Endothelial cell (in vitro differentiated cells): ENCODE results near the gene PTPRE. TPM values are rescaled to one million over a fixed set of nuclear protein-coding genes. Genes with fewer than 3 reads are reported as not detected.

ENCODE experiments used
- DNase-seq: peaks from one replicate; pipeline ENCODE4 v3.0.0; 2021; ENCODE audit warnings: low spot score
- H3K27ac Mint-ChIP-seq: one replicate; pipeline ENCODE4 v1.8.0; 2021; ENCODE audit warnings: mixed read lengths, inconsistent platforms; ENCODE audit not compliant: unreplicated experiment
- H3K27me3 Mint-ChIP-seq: one replicate; pipeline ENCODE4 v1.8.0; 2021; ENCODE audit warnings: mild to moderate bottlenecking, moderate library complexity, mixed read lengths, inconsistent platforms; ENCODE audit not compliant: unreplicated experiment
- H3K36me3 Mint-ChIP-seq: one replicate; pipeline ENCODE4 v1.8.0; 2021; ENCODE audit warnings: mild to moderate bottlenecking, low read depth, mixed read lengths, inconsistent platforms; ENCODE audit not compliant: unreplicated experiment
- H3K4me1 Mint-ChIP-seq: one replicate; pipeline ENCODE4 v1.8.0; 2021; ENCODE audit warnings: mild to moderate bottlenecking, mixed read lengths, inconsistent platforms; ENCODE audit not compliant: unreplicated experiment
- H3K4me3 Mint-ChIP-seq: one replicate; pipeline ENCODE4 v1.8.0; 2021; ENCODE audit warnings: mild to moderate bottlenecking, mixed read lengths, inconsistent platforms; ENCODE audit not compliant: unreplicated experiment
- H3K9me3 Mint-ChIP-seq: one replicate; pipeline ENCODE4 v1.8.0; 2021; ENCODE audit warnings: mixed read lengths, inconsistent platforms; ENCODE audit not compliant: unreplicated experiment
- total RNA-seq: library from RNA; stranded (reverse); fragmentation: NEBNext Ultra II Directional; extraction: Animal tissue kit (Norgen Biotek cat#: 25700); gene quantifications from one replicate; pipeline ENCODE4 v1.2.1, GENCODE V29; 2021; ENCODE audit not compliant: unreplicated experiment
- TF ChIP-seq, protein P1 (sequence below): fragments of 200-600 bp; sonication (generic); IDR thresholded peaks from one replicate; pipeline ENCODE4 v1.5.0; 2021; ENCODE audit warnings: antibody characterized with exemption; ENCODE audit not compliant: unreplicated experiment

The PTPRE gene
- total RNA-seq, 1 donor from 2014 or later, result 117 TPM

- no peak overlapping the region for H3K4me3 Mint-ChIP-seq
These were observed 54.2 kb downstream of the PTPRE start for GRCh38 chr10:127961071-127961470.

GRCh38 chr10:127962205-127962604, 55.3 kb downstream of the PTPRE start:
- Mint-ChIP-seq H3K4me3 (no peak overlapping the region), H3K4me1 (peaks cover 49% of the 10 kb centered on the region), H3K27me3 (peaks cover 7% of the 10 kb centered on the region), H3K9me3 (no peaks in the 10 kb centered on the region), H3K27ac (no peak overlapping the region), H3K36me3 (peaks cover 20% of the 10 kb centered on the region)
- no peak for DNase-seq
- TF ChIP-seq, protein P1, sequence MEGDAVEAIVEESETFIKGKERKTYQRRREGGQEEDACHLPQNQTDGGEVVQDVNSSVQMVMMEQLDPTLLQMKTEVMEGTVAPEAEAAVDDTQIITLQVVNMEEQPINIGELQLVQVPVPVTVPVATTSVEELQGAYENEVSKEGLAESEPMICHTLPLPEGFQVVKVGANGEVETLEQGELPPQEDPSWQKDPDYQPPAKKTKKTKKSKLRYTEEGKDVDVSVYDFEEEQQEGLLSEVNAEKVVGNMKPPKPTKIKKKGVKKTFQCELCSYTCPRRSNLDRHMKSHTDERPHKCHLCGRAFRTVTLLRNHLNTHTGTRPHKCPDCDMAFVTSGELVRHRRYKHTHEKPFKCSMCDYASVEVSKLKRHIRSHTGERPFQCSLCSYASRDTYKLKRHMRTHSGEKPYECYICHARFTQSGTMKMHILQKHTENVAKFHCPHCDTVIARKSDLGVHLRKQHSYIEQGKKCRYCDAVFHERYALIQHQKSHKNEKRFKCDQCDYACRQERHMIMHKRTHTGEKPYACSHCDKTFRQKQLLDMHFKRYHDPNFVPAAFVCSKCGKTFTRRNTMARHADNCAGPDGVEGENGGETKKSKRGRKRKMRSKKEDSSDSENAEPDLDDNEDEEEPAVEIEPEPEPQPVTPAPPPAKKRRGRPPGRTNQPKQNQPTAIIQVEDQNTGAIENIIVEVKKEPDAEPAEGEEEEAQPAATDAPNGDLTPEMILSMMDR, result no peak

More at GRCh38 chr10:127961071-127961470, 54.2 kb downstream of the PTPRE start:
- no peak overlapping the region for H3K27ac Mint-ChIP-seq
- DNase-seq, result no peak
- no peaks in the 10 kb centered on the region for H3K9me3 Mint-ChIP-seq
- TF ChIP-seq, protein P1, result no peak
- peaks cover 45% of the 10 kb centered on the region for H3K4me1 Mint-ChIP-seq
- peaks cover 16% of the 10 kb centered on the region for H3K36me3 Mint-ChIP-seq
- H3K27me3 Mint-ChIP-seq, result peaks cover 7% of the 10 kb centered on the region

GRCh38 chr10:127963136-127963535, 56.2 kb downstream of the PTPRE start:
- Mint-ChIP-seq H3K27ac (no peak overlapping the region), H3K9me3 (no peaks in the 10 kb centered on the region), H3K4me1 (peaks cover 58% of the 10 kb centered on the region), H3K36me3 (peaks cover 29% of the 10 kb centered on the region), H3K27me3 (peaks cover 7% of the 10 kb centered on the region), H3K4me3 (peak overlapping the region; percentile 47)
- TF ChIP-seq, protein P1, result no peak
- no peak for DNase-seq

GRCh38 chr10:127964621-127965020, 57.7 kb downstream of the PTPRE start:
- TF ChIP-seq, protein P1, result no peak
- no peak for DNase-seq
- no peak overlapping the region for H3K27ac Mint-ChIP-seq
- peaks cover 71% of the 10 kb centered on the region for H3K4me1 Mint-ChIP-seq
- no peak overlapping the region for H3K4me3 Mint-ChIP-seq
- peaks cover 7% of the 10 kb centered on the region for H3K27me3 Mint-ChIP-seq
- H3K9me3 Mint-ChIP-seq, result no peaks in the 10 kb centered on the region
- peaks cover 29% of the 10 kb centered on the region for H3K36me3 Mint-ChIP-seq

DNA sequence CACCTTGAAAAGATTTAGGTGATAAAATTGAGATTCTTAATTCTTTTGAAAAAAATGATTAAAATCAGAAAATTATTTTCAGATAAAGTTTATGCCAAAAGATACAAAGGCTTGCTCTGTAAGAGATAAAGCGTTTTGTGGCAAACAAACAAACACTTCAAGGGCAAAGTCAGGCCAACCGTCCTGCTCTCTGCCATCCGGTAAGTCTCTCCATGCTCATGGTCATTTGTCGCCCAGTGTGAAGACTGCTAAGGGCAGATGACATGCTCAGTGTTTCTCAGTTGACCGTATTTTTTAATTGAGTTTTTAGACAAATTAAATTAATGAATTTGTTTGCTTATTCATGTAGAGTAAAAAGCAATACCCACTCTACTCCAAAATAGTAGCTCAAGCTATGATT, 60.0 kb downstream of the PTPRE start:
- Mint-ChIP-seq H3K27ac (no peak overlapping the region), H3K4me1 (peaks cover 68% of the 10 kb centered on the region), H3K4me3 (no peak overlapping the region), H3K27me3 (peaks cover 5% of the 10 kb centered on the region), H3K9me3 (no peaks in the 10 kb centered on the region), H3K36me3 (peaks cover 35% of the 10 kb centered on the region)
- DNase-seq, result no peak
- TF ChIP-seq, protein P1, result no peak
